IMR-90 (cell line): ENCODE data around the gene KIF6. TPM values are rescaled to one million over a fixed set of nuclear protein-coding genes. Genes with fewer than 3 reads are reported as not detected.

Experiments
- ATAC-seq: fragments of 200-7000 bp; cut with Tn5 transposase; 2 replicates; pipeline ENCODE4 v1.9.1; 2020; ENCODE audit warnings: low read depth, mild to moderate bottlenecking, moderate library complexity
- BruUV-seq: library from RNA; stranded (reverse); fragments of 400-500 nt; replicated peaks from 2 replicates; lab custom pipeline; 2021; lab: Mats Ljungman, UMichigan
- CTCF ChIA-PET: fragments of 300-600 bp; formaldehyde crosslinking; extraction: SDS; loops from one replicate; lab custom pipeline; 2021; ENCODE audit warnings: antibody characterized with exemption; lab: Yijun Ruan, JAX
- POLR2A ChIA-PET: fragments of 300-600 bp; sonication (Branson Sonifier 250); formaldehyde crosslinking; loops from one replicate; lab custom pipeline; 2022; ENCODE audit warnings: antibody characterized with exemption; ENCODE audit not compliant: unreplicated experiment; lab: Charles Lee
- DNase-seq: peaks from one replicate; pipeline ENCODE4 v3.0.0; 2013
- H2AFZ ChIP-seq: replicated peaks from 2 replicates; pipeline ENCODE3; 2013; ENCODE audit warnings: low read length, mild to moderate bottlenecking; ENCODE audit not compliant: poor library complexity
- H2AK5ac ChIP-seq: 2 replicates; pipeline ENCODE4 v1.6.1; 2013; ENCODE audit warnings: low read depth, low read length, inconsistent platforms
- H2AK9ac ChIP-seq: replicated peaks from 2 replicates; pipeline ENCODE3; 2013; ENCODE audit warnings: mild to moderate bottlenecking, low read depth, low read length, moderate library complexity; ENCODE audit not compliant: poor library complexity
- H2BK120ac ChIP-seq: 2 replicates; pipeline ENCODE4 v1.6.1; 2013; ENCODE audit warnings: low read depth, low read length, inconsistent platforms
- H2BK15ac ChIP-seq: 3 replicates; pipeline ENCODE4 v1.6.1; 2013; ENCODE audit warnings: low read depth, low read length, inconsistent platforms
- H2BK20ac ChIP-seq: 2 replicates; pipeline ENCODE4 v1.6.1; 2013; ENCODE audit warnings: low read depth, mild to moderate bottlenecking, inconsistent platforms, low read length, moderate library complexity
- H2BK5ac ChIP-seq: 2 replicates; pipeline ENCODE4 v1.6.1; 2013; ENCODE audit warnings: mild to moderate bottlenecking, low read depth, low read length, inconsistent platforms; ENCODE audit not compliant: poor library complexity, severe bottlenecking
- H3K14ac ChIP-seq: replicated peaks from 2 replicates; pipeline ENCODE4 v1.6.1; 2013; ENCODE audit warnings: low read depth, low read length, inconsistent platforms
- H3K18ac ChIP-seq: 2 replicates; pipeline ENCODE4 v1.6.1; 2013; ENCODE audit warnings: low read depth, low read length, control low read depth
- H3K23ac ChIP-seq: 2 replicates; pipeline ENCODE4 v1.6.1; 2013; ENCODE audit warnings: low read depth, low read length, inconsistent platforms
- H3K27ac ChIP-seq: 2 replicates; pipeline ENCODE4 v1.5.1; 2013; ENCODE audit warnings: mild to moderate bottlenecking, control low read depth, low read length; ENCODE audit not compliant: insufficient read depth
- H3K27me3 ChIP-seq: 2 replicates; pipeline ENCODE4 v1.6.1; 2013; ENCODE audit warnings: low read length; ENCODE audit not compliant: control insufficient read depth, insufficient read depth
- H3K36me3 ChIP-seq: 2 replicates; pipeline ENCODE4 v1.6.1; 2013; ENCODE audit warnings: low read length, mixed read lengths; ENCODE audit not compliant: control insufficient read depth, insufficient read depth
- H3K4ac ChIP-seq: 2 replicates; pipeline ENCODE4 v1.6.1; 2013; ENCODE audit warnings: low read depth, low read length, inconsistent platforms
- H3K4me1 ChIP-seq: 2 replicates; pipeline ENCODE4 v1.6.1; 2013; ENCODE audit warnings: low read length, mixed read lengths; ENCODE audit not compliant: control insufficient read depth, insufficient read depth
- H3K4me2 ChIP-seq: 2 replicates; pipeline ENCODE4 v1.6.1; 2013; ENCODE audit warnings: low read depth, mild to moderate bottlenecking, control low read depth, low read length, moderate library complexity
- H3K4me3 ChIP-seq: 2 replicates; pipeline ENCODE4 v1.5.1; 2013; ENCODE audit warnings: low read depth, mild to moderate bottlenecking, control low read depth, low read length, moderate library complexity; ENCODE audit not compliant: insufficient read depth
- H3K56ac ChIP-seq: 2 replicates; pipeline ENCODE4 v1.6.1; 2013; ENCODE audit warnings: low read length, inconsistent platforms; ENCODE audit not compliant: insufficient read depth; ENCODE audit errors: extremely low read depth
- H3K79me1 ChIP-seq, 2 experiments: 2 replicates each; pipeline ENCODE4 v1.6.1; 2013; ENCODE audit warnings: low read length in 2 of 2, inconsistent platforms in 1 of 2, low read depth in 1 of 2
- H3K9ac ChIP-seq: 2 replicates; pipeline ENCODE4 v1.6.1; 2013; ENCODE audit warnings: low read depth, low read length, control low read depth
- H3K9me1 ChIP-seq: 2 replicates; pipeline ENCODE4 v1.6.1; 2013; ENCODE audit warnings: low read length, inconsistent platforms; ENCODE audit not compliant: insufficient read depth
- H3K9me3 ChIP-seq: 2 replicates; pipeline ENCODE4 v1.6.1; 2013; ENCODE audit warnings: low read length; ENCODE audit not compliant: control insufficient read depth, insufficient read depth
- H4K20me1 ChIP-seq: 2 replicates; pipeline ENCODE4 v1.6.1; 2013; ENCODE audit warnings: low read length, inconsistent platforms; ENCODE audit not compliant: insufficient read depth
- H4K5ac ChIP-seq: 2 replicates; pipeline ENCODE4 v1.6.1; 2013; ENCODE audit warnings: mild to moderate bottlenecking, low read depth, low read length, control low read depth
- H4K8ac ChIP-seq, 2 experiments: 2 replicates each; pipeline ENCODE4 v1.6.1; 2013; ENCODE audit warnings: low read depth in 2 of 2, low read length in 2 of 2, control low read depth in 1 of 2, inconsistent platforms in 1 of 2
- H4K91ac ChIP-seq: 2 replicates; pipeline ENCODE4 v1.6.1; 2013; ENCODE audit warnings: low read depth, low read length, inconsistent platforms; ENCODE audit not compliant: insufficient read depth
- CEBPB ChIP-seq: IDR thresholded peaks from 2 replicates; pipeline ENCODE4 v1.6.1; 2012; ENCODE audit warnings: low read depth, low read length, improper control_type of control experiment
- FOS ChIP-seq: fragments of 150-350 bp; IDR thresholded peaks from 2 replicates; pipeline ENCODE4 v1.6.1; 2016; ENCODE audit warnings: low read depth, low read length
- MAFK ChIP-seq: IDR thresholded peaks from 2 replicates; pipeline ENCODE4 v1.6.1; 2012; ENCODE audit warnings: low read depth, low read length, improper control_type of control experiment
- MAZ ChIP-seq: IDR thresholded peaks from 2 replicates; pipeline ENCODE4 v1.6.1; 2012; ENCODE audit warnings: low read depth, mild to moderate bottlenecking, low read length, improper control_type of control experiment, moderate library complexity, borderline replicate concordance
- MXI1 ChIP-seq: IDR thresholded peaks from 2 replicates; pipeline ENCODE4 v1.6.1; 2012; ENCODE audit warnings: low read depth, mild to moderate bottlenecking, low read length, moderate library complexity, borderline replicate concordance
- RCOR1 ChIP-seq: IDR thresholded peaks from 2 replicates; pipeline ENCODE4 v1.6.1; 2012; ENCODE audit warnings: mild to moderate bottlenecking, low read length, improper control_type of control experiment; ENCODE audit not compliant: insufficient replicate concordance
- RFX5 ChIP-seq: IDR thresholded peaks from 2 replicates; pipeline ENCODE4 v1.8.0; 2012; ENCODE audit warnings: low read depth, mild to moderate bottlenecking, low read length, moderate library complexity
- SMC3 ChIP-seq: fragments of 150-350 bp; IDR thresholded peaks from 2 replicates; pipeline ENCODE4 v1.6.1; 2016; ENCODE audit warnings: low read depth, mild to moderate bottlenecking, antibody characterized with exemption, low read length, moderate library complexity
- WGBS, 2 experiments: methylation state at CpG; one replicate each; pipeline versions ENCODE4 v1.1.5 to v1.1.7; 2013; ENCODE audit warnings: missing lambda C conversion rate in 2 of 2; ENCODE audit not compliant: insufficient read length in 1 of 2; ENCODE audit errors: extremely low coverage in 2 of 2; 5-methylcytosine and 5-hydroxymethylcytosine counted together
- dilution Hi-C: fragments of 300-500 bp; cut with HindIII; formaldehyde crosslinking; loops from one replicate; pipeline ENCODE4 v1.14.3; 2018; ENCODE audit warnings: low sequenced_read_pairs; ENCODE audit not compliant: unreplicated experiment
- in situ Hi-C: fragments of 300-500 bp; cut with MboI; formaldehyde crosslinking; loops from 3 replicates; pipeline ENCODE4 v1.14.3; 2019; ENCODE audit warnings: low sequenced_read_pairs, inconsistent platforms, mixed read lengths
- intact Hi-C: fragments of 100-400 bp; cut with micrococcal nuclease; formaldehyde crosslinking; loops from 2 replicates; pipeline ENCODE4 v1.10.0; 2022
- polyA plus RNA-seq, 3 experiments: library from polyadenylated mRNA; depleted of rRNA; stranded (reverse); fragments of >200 nt; gene quantifications; 2 replicates each; pipeline ENCODE4 v1.2.3, GENCODE V29; 2012; ENCODE audit warnings: low replicate concordance in 1 of 3
- total RNA-seq: library from RNA; depleted of rRNA; stranded (reverse); fragments of >200 nt; gene quantifications from 2 replicates; pipeline ENCODE4 v1.2.3, GENCODE V29; 2012
- TF ChIP-seq, protein P1 (sequence below): fragments of 150-350 bp; IDR thresholded peaks from 2 replicates; pipeline ENCODE4 v1.6.1; 2017; ENCODE audit warnings: mild to moderate bottlenecking, antibody characterized with exemption, low read length, low read depth
- TF ChIP-seq, protein P2 (sequence below): fragments of 150-350 bp; IDR thresholded peaks from 2 replicates; pipeline ENCODE4 v1.6.1; 2016; ENCODE audit warnings: low read depth, mild to moderate bottlenecking, low read length, moderate library complexity, borderline replicate concordance
- TF ChIP-seq, protein P3 (sequence below): conservative IDR thresholded peaks from 2 replicates; pipeline ENCODE4 v1.5.1; 2012; ENCODE audit warnings: mild to moderate bottlenecking, low read depth, low read length, improper control_type of control experiment

Gene KIF6
- total and polyA plus RNA-seq, 2 of the 4 experiments (the other 2 are of a cell fraction), result under 0.01 to 0.10 TPM

DNA sequence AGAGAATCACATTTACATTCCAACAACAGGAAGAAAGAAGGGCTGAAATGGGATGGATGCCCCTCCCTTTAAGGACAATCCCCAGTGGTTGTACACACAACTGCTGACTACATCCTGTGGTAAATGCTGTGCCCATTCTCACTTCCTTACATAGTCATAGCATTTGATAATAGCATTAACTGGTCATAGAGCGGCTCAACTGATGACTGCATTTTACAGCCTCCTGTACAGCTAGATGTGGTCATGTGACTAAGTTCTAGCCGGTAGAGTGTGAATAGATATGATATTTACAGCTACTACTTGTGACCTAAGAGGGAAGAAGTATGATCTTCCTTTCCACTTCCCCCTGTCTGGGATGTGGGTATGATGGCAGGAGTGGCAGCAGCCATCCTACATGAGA is 435.7 kb downstream of the KIF6 start:
- CTCF ChIA-PET, result no interaction called here
- H3K56ac ChIP-seq, result no peak overlapping the region

More for the DNA sequence above, 435.7 kb downstream of the KIF6 start:
- intact Hi-C loops (no loop called here), in situ Hi-C loops (no loop called here), dilution Hi-C loops (no loop called here)
- Histone ChIP-seq H3K79me1 (no peaks in the 10 kb centered on the region), H3K27ac (no peak overlapping the region), H2AK9ac (no peak overlapping the region), H2AFZ (no peak overlapping the region), H2BK15ac (no peak overlapping the region), H4K20me1 (no peaks in the 10 kb centered on the region), H3K4me3 (no peak overlapping the region), H3K27me3 (no peaks in the 10 kb centered on the region), H3K14ac (no peak overlapping the region), H3K9ac (no peak overlapping the region), H2BK20ac (no peak overlapping the region), H3K9me1 (no peaks in the 10 kb centered on the region), H2BK120ac (no peak overlapping the region), H4K8ac (no peak overlapping the region), H4K5ac (no peak overlapping the region), H4K91ac (no peak overlapping the region), H2AK5ac (no peak overlapping the region), H3K4me2 (no peak overlapping the region), H3K4ac (no peak overlapping the region), H3K18ac (no peak overlapping the region), H2BK5ac (no peak overlapping the region), H3K4me1 (no peaks in the 10 kb centered on the region), H3K36me3 (no peaks in the 10 kb centered on the region), H3K9me3 (no peaks in the 10 kb centered on the region), H3K23ac (no peak overlapping the region)
- DNase-seq, result no peak
- WGBS, 2 experiments, result no CpG with 5 or more reads among the region's 2 CpGs
- BruUV-seq, result no TSS peak
- TF ChIP-seq RCOR1 (no peak), RFX5 (no peak), MAZ (no peak), MXI1 (no peak), MAFK (no peak), SMC3 (no peak), CEBPB (no peak), FOS (no peak)
- TF ChIP-seq, protein P1, sequence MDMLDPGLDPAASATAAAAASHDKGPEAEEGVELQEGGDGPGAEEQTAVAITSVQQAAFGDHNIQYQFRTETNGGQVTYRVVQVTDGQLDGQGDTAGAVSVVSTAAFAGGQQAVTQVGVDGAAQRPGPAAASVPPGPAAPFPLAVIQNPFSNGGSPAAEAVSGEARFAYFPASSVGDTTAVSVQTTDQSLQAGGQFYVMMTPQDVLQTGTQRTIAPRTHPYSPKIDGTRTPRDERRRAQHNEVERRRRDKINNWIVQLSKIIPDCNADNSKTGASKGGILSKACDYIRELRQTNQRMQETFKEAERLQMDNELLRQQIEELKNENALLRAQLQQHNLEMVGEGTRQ, result no peak
- TF ChIP-seq, protein P2, sequence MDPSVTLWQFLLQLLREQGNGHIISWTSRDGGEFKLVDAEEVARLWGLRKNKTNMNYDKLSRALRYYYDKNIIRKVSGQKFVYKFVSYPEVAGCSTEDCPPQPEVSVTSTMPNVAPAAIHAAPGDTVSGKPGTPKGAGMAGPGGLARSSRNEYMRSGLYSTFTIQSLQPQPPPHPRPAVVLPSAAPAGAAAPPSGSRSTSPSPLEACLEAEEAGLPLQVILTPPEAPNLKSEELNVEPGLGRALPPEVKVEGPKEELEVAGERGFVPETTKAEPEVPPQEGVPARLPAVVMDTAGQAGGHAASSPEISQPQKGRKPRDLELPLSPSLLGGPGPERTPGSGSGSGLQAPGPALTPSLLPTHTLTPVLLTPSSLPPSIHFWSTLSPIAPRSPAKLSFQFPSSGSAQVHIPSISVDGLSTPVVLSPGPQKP, result no peak
- TF ChIP-seq, protein P3, sequence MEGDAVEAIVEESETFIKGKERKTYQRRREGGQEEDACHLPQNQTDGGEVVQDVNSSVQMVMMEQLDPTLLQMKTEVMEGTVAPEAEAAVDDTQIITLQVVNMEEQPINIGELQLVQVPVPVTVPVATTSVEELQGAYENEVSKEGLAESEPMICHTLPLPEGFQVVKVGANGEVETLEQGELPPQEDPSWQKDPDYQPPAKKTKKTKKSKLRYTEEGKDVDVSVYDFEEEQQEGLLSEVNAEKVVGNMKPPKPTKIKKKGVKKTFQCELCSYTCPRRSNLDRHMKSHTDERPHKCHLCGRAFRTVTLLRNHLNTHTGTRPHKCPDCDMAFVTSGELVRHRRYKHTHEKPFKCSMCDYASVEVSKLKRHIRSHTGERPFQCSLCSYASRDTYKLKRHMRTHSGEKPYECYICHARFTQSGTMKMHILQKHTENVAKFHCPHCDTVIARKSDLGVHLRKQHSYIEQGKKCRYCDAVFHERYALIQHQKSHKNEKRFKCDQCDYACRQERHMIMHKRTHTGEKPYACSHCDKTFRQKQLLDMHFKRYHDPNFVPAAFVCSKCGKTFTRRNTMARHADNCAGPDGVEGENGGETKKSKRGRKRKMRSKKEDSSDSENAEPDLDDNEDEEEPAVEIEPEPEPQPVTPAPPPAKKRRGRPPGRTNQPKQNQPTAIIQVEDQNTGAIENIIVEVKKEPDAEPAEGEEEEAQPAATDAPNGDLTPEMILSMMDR, result no peak
- no peak for ATAC-seq
- POLR2A ChIA-PET, result no interaction called here
